Erythroblast (primary cell): ENCODE measurements around the gene ANKRD23.

Experiments used
- GATA1 ChIP-seq: IDR thresholded peaks from 2 replicates; pipeline ENCODE4 v1.6.1; 2011; ENCODE audit warnings: low read depth, mild to moderate bottlenecking, control low read depth, low read length, moderate library complexity
- POLR2A ChIP-seq: IDR thresholded peaks from 2 replicates; pipeline ENCODE4 v1.6.1; 2011; ENCODE audit warnings: mild to moderate bottlenecking, low read length

DNA sequence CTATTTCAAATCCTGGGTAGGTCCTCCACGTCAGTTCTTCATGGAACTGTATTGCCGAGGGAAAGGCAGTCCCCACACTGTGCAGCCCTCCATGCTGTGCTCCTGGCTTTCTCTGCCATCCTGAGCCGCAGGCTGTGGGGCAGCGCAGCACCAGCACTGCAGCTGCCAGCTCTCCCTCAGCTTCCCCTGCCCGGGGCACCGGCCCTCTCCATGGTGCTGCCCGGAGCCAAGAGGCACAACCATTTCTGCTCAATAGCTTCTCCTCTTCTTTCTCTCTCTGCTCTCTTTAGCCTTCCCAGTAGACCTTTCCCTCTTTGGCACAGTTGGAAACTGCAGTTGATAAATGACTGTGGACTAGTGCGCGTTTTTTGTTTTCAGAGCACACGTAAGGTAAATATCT is 12.1 kb downstream of the ANKRD23 start:
- TF ChIP-seq POLR2A (no peak), GATA1 (no peak)
